GM12878 (cell line): Measurements from ENCODE around the gene KLHDC8A. TPM values are rescaled to one million over a fixed set of nuclear protein-coding genes. Genes with fewer than 3 reads are reported as not detected.

ENCODE experiments used
- ATAC-seq: fragments of 200-7000 bp; cut with Tn5 transposase; 3 replicates; pipeline ENCODE4 v1.9.1; 2020; ENCODE audit warnings: mild to moderate bottlenecking, moderate library complexity
- BruUV-seq: library from RNA; stranded (reverse); fragments of 400-500 nt; replicated peaks from 2 replicates; lab custom pipeline; 2021; lab: Mats Ljungman, UMichigan
- CTCF ChIA-PET: fragments of 300-600 bp; sonication (Branson Sonifier 250); formaldehyde crosslinking; extraction: SDS; loops from one replicate; lab custom pipeline; 2021; ENCODE audit warnings: inconsistent platforms; lab: Yijun Ruan, JAX
- POLR2A ChIA-PET: fragments of 350-600 bp; formaldehyde crosslinking; extraction: SDS; loops from one replicate; lab custom pipeline; 2021; ENCODE audit warnings: inconsistent platforms; lab: Charles Lee
- RAD21 ChIA-PET: fragments of 300-600 bp; sonication (Branson Sonifier 250); formaldehyde crosslinking; loops from one replicate; lab custom pipeline; 2023; ENCODE audit warnings: antibody characterized with exemption; ENCODE audit not compliant: unreplicated experiment; lab: Charles Lee
- SMC1A ChIA-PET: fragments of 300-600 bp; sonication (Branson Sonifier 250); formaldehyde crosslinking; loops from one replicate; lab custom pipeline; 2023; ENCODE audit not compliant: unreplicated experiment, uncharacterized antibody; lab: Charles Lee
- DNase-seq: peaks from one replicate; pipeline ENCODE4 v3.0.0-alpha.2; 2011; ENCODE audit warnings: low read depth, low spot score
- FAIRE-seq: peaks from 3 replicates; lab custom pipeline; 2011; peaks lifted over from hg19 to GRCh38; lab: Jason Lieb, UNC
- H2AFZ ChIP-seq: 2 replicates; pipeline ENCODE4 v1.6.0; 2011; ENCODE audit warnings: low read depth, low read length, control low read depth; ENCODE audit not compliant: control insufficient read depth
- H3K27ac ChIP-seq: 2 replicates; pipeline ENCODE4 v1.5.1; 2011; ENCODE audit warnings: control low read depth; ENCODE audit not compliant: control insufficient read depth, insufficient read depth
- H3K27me3 ChIP-seq, 2 experiments: replicated peaks in 1 of 2; 2 replicates each; pipeline versions ENCODE4 v1.6.0 to v1.6.1; 2011; ENCODE audit warnings: low read length in 1 of 2; ENCODE audit not compliant: control insufficient read depth in 2 of 2, insufficient read depth in 2 of 2
- H3K36me3 ChIP-seq, 2 experiments: 2 replicates each; pipeline ENCODE4 v1.5.1; 2011; ENCODE audit warnings: low read length in 1 of 2; ENCODE audit not compliant: control insufficient read depth in 2 of 2, insufficient read depth in 2 of 2
- H3K4me1 ChIP-seq: 2 replicates; pipeline ENCODE4 v1.6.1; 2011; ENCODE audit warnings: mild to moderate bottlenecking, low read length, moderate library complexity, mixed read lengths; ENCODE audit not compliant: control insufficient read depth, insufficient read depth
- H3K4me2 ChIP-seq: 2 replicates; pipeline ENCODE4 v1.6.0; 2011; ENCODE audit warnings: control low read depth; ENCODE audit not compliant: control insufficient read depth, insufficient read depth
- H3K4me3 ChIP-seq: fragments of 200-600 bp; sonication (generic); 2 replicates; pipeline ENCODE4 v1.5.1; 2016
- H3K79me2 ChIP-seq: 2 replicates; pipeline ENCODE4 v1.6.0; 2011; ENCODE audit warnings: low read length; ENCODE audit not compliant: control insufficient read depth, insufficient read depth
- H3K9ac ChIP-seq: 2 replicates; pipeline ENCODE4 v1.8.0; 2011; ENCODE audit warnings: low read length, control low read depth, mixed read lengths; ENCODE audit not compliant: control insufficient read depth, insufficient read depth
- H3K9me3 ChIP-seq: replicated peaks from 3 replicates; pipeline ENCODE4 v1.5.1; 2011; ENCODE audit warnings: mild to moderate bottlenecking, low read length; ENCODE audit not compliant: control insufficient read depth, insufficient read depth
- H4K20me1 ChIP-seq: 2 replicates; pipeline ENCODE4 v1.6.0; 2011; ENCODE audit not compliant: control insufficient read depth, insufficient read depth
- ATF7 ChIP-seq: fragments of 450-650 bp; IDR thresholded peaks from 2 replicates; pipeline ENCODE4 v1.6.1; 2016; ENCODE audit warnings: low read depth, mild to moderate bottlenecking
- BCL11A ChIP-seq: IDR thresholded peaks from 2 replicates; pipeline ENCODE4 v1.6.1; 2011; ENCODE audit warnings: low read depth, low read length
- BHLHE40 ChIP-seq, 2 experiments: fragments of 450-650 bp in 1 of 2; IDR thresholded peaks; 2 replicates each; pipeline ENCODE4 v1.6.1; 2011 to 2017; ENCODE audit warnings: low read depth in 2 of 2, borderline replicate concordance in 1 of 2, improper control_type of control experiment in 1 of 2, low read length in 1 of 2, mild to moderate bottlenecking in 1 of 2
- CHD4 ChIP-seq: fragments of 200-600 bp; sonication (generic); IDR thresholded peaks from 2 replicates; pipeline ENCODE4 v1.6.1; 2016; ENCODE audit warnings: mild to moderate bottlenecking
- ESRRA ChIP-seq: IDR thresholded peaks from 2 replicates; pipeline ENCODE4 v1.6.1; 2012; ENCODE audit warnings: mild to moderate bottlenecking, low read length, improper control_type of control experiment
- HCFC1 ChIP-seq: fragments of 150-350 bp; IDR thresholded peaks from 2 replicates; pipeline ENCODE4 v1.6.1; 2014; ENCODE audit warnings: low read length
- KLF5 ChIP-seq: fragments of 450-650 bp; IDR thresholded peaks from 2 replicates; pipeline ENCODE4 v1.6.1; 2014; ENCODE audit warnings: mild to moderate bottlenecking; ENCODE audit not compliant: partially characterized antibody
- RAD51 ChIP-seq: fragments of 450-650 bp; IDR thresholded peaks from 2 replicates; pipeline ENCODE4 v1.6.1; 2016; ENCODE audit warnings: moderate library complexity, mild to moderate bottlenecking, inconsistent platforms
- SIN3A ChIP-seq: IDR thresholded peaks from 2 replicates; pipeline ENCODE4 v1.6.1; 2012; ENCODE audit warnings: low read depth, low read length, improper control_type of control experiment
- SIX5 ChIP-seq: IDR thresholded peaks from 2 replicates; pipeline ENCODE4 v1.6.1; 2011; ENCODE audit warnings: mild to moderate bottlenecking, low read depth, low read length, moderate library complexity; ENCODE audit not compliant: severe bottlenecking
- SPI1 ChIP-seq: IDR thresholded peaks from 2 replicates; pipeline ENCODE4 v1.6.1; 2011; ENCODE audit warnings: low read depth, mild to moderate bottlenecking, low read length, moderate library complexity, borderline replicate concordance; ENCODE audit not compliant: insufficient read depth
- SREBF1 ChIP-seq: IDR thresholded peaks from 2 replicates; pipeline ENCODE4 v1.6.1; 2012; ENCODE audit warnings: mild to moderate bottlenecking, low read length
- STAT1 ChIP-seq: fragments of 450-650 bp; conservative IDR thresholded peaks from 2 replicates; pipeline ENCODE4 v1.6.1; 2014; ENCODE audit warnings: antibody characterized with exemption, mild to moderate bottlenecking
- STAT3 ChIP-seq: IDR thresholded peaks from 2 replicates; pipeline ENCODE4 v1.6.1; 2011; ENCODE audit warnings: low read depth, low read length, improper control_type of control experiment
- WRNIP1 ChIP-seq: IDR thresholded peaks from 2 replicates; pipeline ENCODE4 v1.6.1; 2011; ENCODE audit warnings: low read depth, low read length, improper control_type of control experiment, borderline replicate concordance
- ZBED1 ChIP-seq: IDR thresholded peaks from 2 replicates; pipeline ENCODE4 v1.6.1; 2016; ENCODE audit warnings: borderline replicate concordance
- ZNF24 ChIP-seq: fragments of 450-650 bp; IDR thresholded peaks from 2 replicates; pipeline ENCODE4 v1.6.1; 2017; ENCODE audit warnings: antibody characterized with exemption, mild to moderate bottlenecking
- ZNF274 ChIP-seq: IDR thresholded peaks from one replicate; pipeline ENCODE4 v1.8.0; 2011; ENCODE audit not compliant: insufficient read length, insufficient read depth
- ZNF622 ChIP-seq: fragments of 450-650 bp; IDR thresholded peaks from 2 replicates; pipeline ENCODE4 v1.6.1; 2017; ENCODE audit warnings: mild to moderate bottlenecking, inconsistent platforms
- WGBS: methylation state at CpG from one replicate; pipeline ENCODE4 v1.1.6; 2016; ENCODE audit warnings: low lambda C conversion rate; ENCODE audit not compliant: insufficient replicate concordance, insufficient coverage; ENCODE audit errors: missing lambda C conversion rate; 5-methylcytosine and 5-hydroxymethylcytosine counted together
- in situ Hi-C: fragments of 300-500 bp; cut with MboI; formaldehyde crosslinking; loops from 9 replicates; pipeline ENCODE4 v1.14.3; 2018; ENCODE audit warnings: mixed read lengths
- intact Hi-C: fragments of 100-400 bp; cut with micrococcal nuclease; formaldehyde crosslinking; loops from one replicate; pipeline ENCODE4 v1.14.2; 2022; ENCODE audit not compliant: unreplicated experiment
- polyA plus RNA-seq, 11 experiments: library from polyadenylated mRNA; depleted of rRNA in 4 of 11; unstranded in 6 of 11; stranded (reverse) in 5 of 11; fragments of >200 nt; fragmentation: Nextera tagmentation in 4 of 11; fragmentation: Illumina TruSeq in 1 of 11; extraction: Ambion mirVana in 4 of 11; extraction: Trizol in 1 of 11; gene quantifications; 1 replicate in 1 of 11; 2 replicates in 10 of 11; pipeline versions ENCODE4 v1.2.1 to v1.2.3, GENCODE V29; 2011 to 2016; ENCODE audit warnings: inconsistent platforms in 2 of 11, missing spikeins in 2 of 11, low read depth in 1 of 11
- total RNA-seq, 4 experiments: library from RNA; depleted of rRNA in 3 of 4; stranded (reverse); fragments of >200 nt in 3 of 4; fragmentation: Illumina TruSeq in 1 of 4; extraction: Trizol in 1 of 4; gene quantifications; 2 replicates each; pipeline versions ENCODE4 v1.2.1 to v1.2.3, GENCODE V29; 2013 to 2021
- TF ChIP-seq, protein P1 (sequence below): IDR thresholded peaks from 2 replicates; pipeline ENCODE4 v1.6.1; 2012; ENCODE audit warnings: low read depth, low read length, improper control_type of control experiment
- TF ChIP-seq, protein P2 (sequence below): fragments of 150-350 bp; IDR thresholded peaks from 2 replicates; pipeline ENCODE4 v1.6.1; 2014; ENCODE audit warnings: mild to moderate bottlenecking, low read depth, low read length
- TF ChIP-seq, protein P3 (sequence below): IDR thresholded peaks from 2 replicates; pipeline ENCODE4 v1.6.1; 2011; ENCODE audit warnings: mild to moderate bottlenecking, low read depth, low read length, moderate library complexity; ENCODE audit not compliant: insufficient replicate concordance

Gene KLHDC8A
- total and polyA plus RNA-seq, 10 of the 15 experiments (the other 5 are each of a cell fraction or from before 2014, with no cell fraction given): not detected

DNA sequence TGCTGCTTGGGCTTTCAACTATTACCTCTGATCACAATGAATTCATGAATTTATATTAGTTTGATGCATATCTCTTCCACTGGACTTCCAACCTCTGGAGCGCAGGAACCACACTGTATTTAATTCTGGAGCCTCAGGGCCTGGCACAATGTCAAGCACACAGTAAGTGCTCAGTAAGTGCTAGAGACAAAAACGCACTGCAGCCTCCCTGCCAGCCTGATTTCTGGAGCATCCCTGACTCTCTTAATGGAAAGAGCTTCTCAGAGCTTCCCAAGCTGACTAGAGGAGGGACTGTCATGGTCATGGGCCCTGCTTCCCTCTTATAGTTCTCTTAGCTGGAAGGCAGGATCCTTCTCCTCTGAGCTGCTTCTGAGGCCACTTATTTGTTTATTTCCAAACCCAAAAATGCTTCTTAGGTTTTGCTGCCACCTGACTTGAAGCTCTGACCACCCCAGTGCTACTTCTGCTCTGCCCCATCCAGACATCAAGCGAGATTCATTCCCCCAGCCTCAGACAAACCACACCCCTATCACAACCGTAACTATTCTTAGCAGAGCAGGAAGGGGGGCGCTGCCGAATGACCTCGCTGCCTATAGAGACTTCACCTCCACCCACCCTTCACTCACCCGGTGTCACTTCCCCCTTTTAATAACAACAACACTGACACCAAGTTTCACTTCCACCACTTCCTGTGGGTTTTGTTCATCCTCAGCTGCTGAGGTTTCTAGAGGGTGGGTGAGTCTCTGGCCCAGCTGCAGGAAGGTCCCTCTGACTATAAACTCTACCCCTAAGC lies 68.8 kb downstream of the KLHDC8A start:
- BruUV-seq: TSS peak; percentile 85
- DNase-seq: peak; percentile 99
- no peaks in the 10 kb centered on the region for H3K79me2 ChIP-seq
- H3K4me2 ChIP-seq: peak overlapping the region; percentile 61
- H4K20me1 ChIP-seq: no peaks in the 10 kb centered on the region; the same call in 1 of the 2 replicates
- H3K4me1 ChIP-seq: peaks cover 53% of the 10 kb centered on the region
- no peaks in the 10 kb centered on the region for H3K9me3 ChIP-seq
- 0 out of 2 replicates have a peak overlapping the region, but pooled peaks have one; percentile 14 for H3K4me3 ChIP-seq
- no peak overlapping the region for H3K9ac ChIP-seq
- FAIRE-seq: peak; percentile 93
- peak overlapping the region; percentile 59 for H3K27ac ChIP-seq
- ChIA-PET POLR2A (interaction anchor here (0.7 to 9.0 kb wide), 9 partner anchors 12 to 800 kb away, joined by 4 to 151 read pairs (median 9); partner anchors contain the start of gene NUAK2), CTCF (interaction anchor here (1.2 to 59.5 kb wide), 5 partner anchors 18 to 197 kb away, joined by 4 to 2333 read pairs (median 19); partner anchors contain the start of genes NUAK2 and TMCC2), RAD21 (interaction anchor here (0.7 to 9.4 kb wide), 15 partner anchors 8 to 304 kb away, joined by 3 to 527 read pairs (median 5); partner anchors contain the start of genes NUAK2 and TMCC2), SMC1A (interaction anchor here (1.1 to 25.9 kb wide), 10 partner anchors 8 to 66 kb away, joined by 3 to 1445 read pairs (median 5); partner anchors contain the start of gene NUAK2)
- 14% methylated on average over 8 of the region's 8 CpGs for WGBS
- in situ Hi-C loops (no loop called here), intact Hi-C loops (loop anchor here (1.0 to 10.0 kb wide), 3 partner anchors 37 to 769 kb away; partner anchors contain the start of gene ELK4)
- no peaks in the 10 kb centered on the region; a peak in 2 of 4 replicates for H3K27me3 ChIP-seq
- peak; percentile 75 for ATAC-seq
- H3K36me3 ChIP-seq: no peaks in the 10 kb centered on the region
- H2AFZ ChIP-seq: no peak overlapping the region
- peak; percentile 88 to 94 for TF ChIP-seq BHLHE40 (IDR thresholded peaks at IDR 0.05; ENCODE audit: borderline replicate concordance in 1 of 2, low read depth in 2 of 2, low read length in 1 of 2)
- TF ChIP-seq STAT3: 0 out of 2 replicates have a peak, but pooled peaks have one; percentile 62
- no peak for TF ChIP-seq ZNF274
- peak; percentile 98 for TF ChIP-seq BCL11A
- TF ChIP-seq STAT1: no peak
- TF ChIP-seq ATF7: peak; percentile 97
- no peak; the same call in 1 of the 2 replicates for TF ChIP-seq SIN3A
- peak; percentile 60 for TF ChIP-seq RAD51
- no peak for TF ChIP-seq HCFC1
- no peak; the same call in 1 of the 2 replicates for TF ChIP-seq WRNIP1
- no peak for TF ChIP-seq ZNF622
- TF ChIP-seq KLF5: peak; percentile 92
- TF ChIP-seq, protein P1, sequence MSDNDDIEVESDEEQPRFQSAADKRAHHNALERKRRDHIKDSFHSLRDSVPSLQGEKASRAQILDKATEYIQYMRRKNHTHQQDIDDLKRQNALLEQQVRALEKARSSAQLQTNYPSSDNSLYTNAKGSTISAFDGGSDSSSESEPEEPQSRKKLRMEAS: peak; percentile 39; the same call in 1 of the 2 replicates
- peak; percentile 99 for TF ChIP-seq ZBED1
- TF ChIP-seq, protein P2, sequence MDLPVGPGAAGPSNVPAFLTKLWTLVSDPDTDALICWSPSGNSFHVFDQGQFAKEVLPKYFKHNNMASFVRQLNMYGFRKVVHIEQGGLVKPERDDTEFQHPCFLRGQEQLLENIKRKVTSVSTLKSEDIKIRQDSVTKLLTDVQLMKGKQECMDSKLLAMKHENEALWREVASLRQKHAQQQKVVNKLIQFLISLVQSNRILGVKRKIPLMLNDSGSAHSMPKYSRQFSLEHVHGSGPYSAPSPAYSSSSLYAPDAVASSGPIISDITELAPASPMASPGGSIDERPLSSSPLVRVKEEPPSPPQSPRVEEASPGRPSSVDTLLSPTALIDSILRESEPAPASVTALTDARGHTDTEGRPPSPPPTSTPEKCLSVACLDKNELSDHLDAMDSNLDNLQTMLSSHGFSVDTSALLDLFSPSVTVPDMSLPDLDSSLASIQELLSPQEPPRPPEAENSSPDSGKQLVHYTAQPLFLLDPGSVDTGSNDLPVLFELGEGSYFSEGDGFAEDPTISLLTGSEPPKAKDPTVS: 0 out of 2 replicates have a peak, but pooled peaks have one; percentile 32
- peak; percentile 99 for TF ChIP-seq SPI1
- no peak for TF ChIP-seq CHD4
- TF ChIP-seq ESRRA: 0 out of 2 replicates have a peak, but pooled peaks have one; percentile 33
- TF ChIP-seq SIX5: no peak
- TF ChIP-seq ZNF24: peak; percentile 63; the same call in 1 of the 2 replicates
- no peak for TF ChIP-seq SREBF1
- TF ChIP-seq, protein P3, sequence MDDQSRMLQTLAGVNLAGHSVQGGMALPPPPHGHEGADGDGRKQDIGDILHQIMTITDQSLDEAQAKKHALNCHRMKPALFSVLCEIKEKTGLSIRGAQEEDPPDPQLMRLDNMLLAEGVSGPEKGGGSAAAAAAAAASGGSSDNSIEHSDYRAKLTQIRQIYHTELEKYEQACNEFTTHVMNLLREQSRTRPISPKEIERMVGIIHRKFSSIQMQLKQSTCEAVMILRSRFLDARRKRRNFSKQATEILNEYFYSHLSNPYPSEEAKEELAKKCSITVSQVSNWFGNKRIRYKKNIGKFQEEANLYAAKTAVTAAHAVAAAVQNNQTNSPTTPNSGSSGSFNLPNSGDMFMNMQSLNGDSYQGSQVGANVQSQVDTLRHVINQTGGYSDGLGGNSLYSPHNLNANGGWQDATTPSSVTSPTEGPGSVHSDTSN: peak; percentile 83
